ENCODE results near the gene VASN.
"Not testable (repeated sequence)": the region's sequence is repeated elsewhere in the genome, so short reads cannot be mapped to it uniquely, and the experiment has no call there.

Gene VASN

DNA sequence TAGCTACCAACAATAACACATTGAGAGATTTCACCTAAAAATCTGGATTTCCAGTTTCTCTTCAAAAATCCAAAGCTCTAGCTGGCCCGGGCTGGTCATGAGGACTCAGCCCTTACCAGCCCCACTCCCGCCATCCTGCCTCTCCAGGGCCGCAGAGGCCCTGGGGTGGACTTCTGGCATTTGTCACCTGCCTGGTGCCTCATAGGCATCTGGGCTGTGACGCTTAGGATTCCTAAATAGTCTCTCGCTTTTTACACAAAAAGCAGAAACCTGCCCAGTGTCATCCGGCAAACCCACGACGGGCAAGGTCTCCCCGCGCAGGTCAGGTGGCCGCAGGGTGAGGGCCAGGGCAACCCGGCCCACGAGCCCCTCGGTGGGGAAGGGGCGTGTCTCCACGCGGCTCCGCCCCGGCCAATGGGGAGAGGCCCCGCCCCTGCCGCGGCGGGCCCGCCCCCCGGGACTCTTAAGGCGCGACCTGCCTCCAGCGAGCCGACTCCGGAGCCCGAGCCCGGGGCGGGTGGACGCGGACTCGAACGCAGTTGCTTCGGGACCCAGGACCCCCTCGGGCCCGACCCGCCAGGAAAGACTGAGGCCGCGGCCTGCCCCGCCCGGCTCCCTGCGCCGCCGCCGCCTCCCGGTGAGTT lies at the start of gene VASN:
TSS of gene VASN (plus strand) at position 492 of the 644 bp plus-strand sequence. CDS start 9,030 bp downstream, outside the sequence.
- peak; percentile 78 for DNase-seq

- DNase-seq, result no peak
These were observed 49.3 kb upstream of the VASN start for GRCh38 chr16:4322121-4323052.

GRCh38 chr16:4323071-4323844 lies 48.4 kb upstream of the VASN start:
- peak; percentile 46 for DNase-seq

- peak; percentile 74 for DNase-seq
These were observed 47.7 kb upstream of the VASN start for GRCh38 chr16:4323845-4324488.

- no peak for DNase-seq
These were observed 47.0 kb upstream of the VASN start for GRCh38 chr16:4324492-4325252.

DNA sequence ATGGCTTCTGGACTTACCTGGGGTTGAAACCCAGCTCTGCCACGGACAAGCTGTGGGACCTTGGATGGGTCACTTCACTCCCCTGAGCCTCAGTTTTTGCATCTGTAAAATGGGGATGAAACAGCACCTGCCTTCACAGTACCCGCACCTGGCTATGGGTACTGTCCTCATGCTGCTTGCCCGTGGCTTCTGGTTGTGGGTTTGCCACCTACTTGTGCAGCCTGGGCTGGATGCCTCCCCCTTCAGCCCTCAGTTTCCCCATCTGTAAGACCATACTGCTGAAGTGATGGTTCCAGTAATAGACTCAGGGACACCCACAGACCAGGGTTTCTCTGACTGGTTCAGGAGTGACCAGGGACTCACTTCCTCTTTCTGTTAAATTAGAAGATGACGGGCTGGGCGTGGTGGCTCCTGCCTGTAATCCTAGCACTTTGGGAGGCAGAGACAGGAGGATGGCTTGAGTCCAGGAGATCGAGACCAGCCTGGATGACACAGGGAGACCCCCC lies 46.3 kb upstream of the VASN start:
- no peak for DNase-seq

GRCh38 chr16:4327386-4328045 lies 44.1 kb upstream of the VASN start:
- DNase-seq, result no peak

DNA sequence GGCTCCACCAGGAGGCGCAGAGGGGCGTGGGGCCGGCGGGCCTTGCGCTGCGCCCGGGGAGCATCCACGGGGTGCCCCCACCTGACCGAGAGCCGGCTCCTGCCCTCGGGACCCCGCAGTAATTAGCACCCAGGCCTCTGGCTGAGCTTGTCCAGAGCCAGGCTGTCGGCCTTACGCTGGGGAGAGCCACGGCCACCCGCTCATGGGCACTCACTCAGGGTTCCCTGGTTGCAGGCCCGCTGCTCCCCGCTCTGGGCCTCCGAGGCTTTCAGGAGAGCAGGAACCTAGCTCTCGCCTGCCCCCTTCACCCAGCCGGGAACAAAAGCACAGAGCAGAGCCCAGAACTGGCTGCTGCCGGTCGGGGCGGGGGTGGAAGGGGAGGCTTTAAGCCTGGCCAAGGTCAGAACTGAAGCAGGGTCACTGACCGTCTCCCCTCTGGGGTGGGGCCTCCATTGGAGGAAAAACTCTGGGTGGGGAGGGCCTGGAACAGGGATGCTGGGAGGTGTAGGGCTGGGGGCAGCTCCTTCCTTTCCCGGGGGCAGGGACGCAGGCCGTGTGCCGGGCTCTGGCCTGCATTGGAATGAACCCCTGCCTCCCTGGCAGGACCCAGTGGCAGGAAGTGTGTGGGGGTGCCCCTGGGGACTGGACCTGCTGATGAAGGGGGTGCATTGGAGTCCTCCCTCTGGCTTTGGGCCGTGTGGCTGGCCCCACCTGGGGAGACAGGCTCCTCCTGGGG lies 43.4 kb upstream of the VASN start:
- DNase-seq, result no peak

DNA sequence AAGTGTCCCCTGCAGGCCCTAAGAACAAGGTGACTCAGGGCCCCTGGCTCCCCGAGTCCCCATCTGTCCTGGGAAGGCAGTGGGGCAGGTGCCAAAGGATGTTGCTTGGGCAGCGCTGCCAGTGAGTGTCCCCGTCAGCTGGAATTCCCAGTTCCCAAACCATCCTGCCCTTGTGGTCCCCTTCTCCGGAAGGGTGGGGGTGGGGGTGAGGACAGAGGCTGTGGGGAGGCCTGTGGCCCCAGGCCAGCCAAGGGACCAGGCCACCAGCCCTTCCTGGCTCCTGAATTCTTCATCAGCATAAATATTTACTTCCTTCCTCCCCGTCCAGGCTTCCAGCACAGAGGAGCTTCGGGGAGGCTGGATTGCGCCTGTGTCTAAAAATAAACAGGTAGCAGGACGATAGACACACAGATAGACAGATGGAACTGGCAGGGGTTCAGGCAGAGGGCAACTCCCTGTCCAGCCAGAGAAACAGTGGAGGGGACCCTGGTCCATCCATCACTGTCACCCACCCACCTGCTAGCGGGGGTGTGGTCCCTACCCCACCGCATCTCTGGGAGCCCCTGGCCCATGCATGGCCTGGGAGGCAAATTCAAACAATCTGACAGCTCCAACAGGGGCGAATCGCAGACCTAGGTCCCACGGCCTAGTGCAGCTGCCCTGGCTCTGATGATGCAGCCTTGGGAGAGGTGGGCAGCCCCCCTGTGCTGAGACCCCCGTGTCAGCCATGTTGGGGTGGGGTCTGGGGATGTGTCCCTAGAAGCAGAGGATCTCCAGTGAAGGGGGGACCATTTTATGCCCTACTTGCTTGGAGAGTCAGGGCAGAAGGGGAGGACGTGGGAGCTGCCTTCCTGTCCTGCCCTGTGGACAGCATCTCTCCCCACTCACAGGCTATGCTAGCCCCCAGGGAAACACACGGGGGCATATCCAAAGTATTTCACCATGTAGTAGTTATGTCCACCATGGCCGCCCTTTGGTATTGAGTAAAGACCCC lies 42.6 kb upstream of the VASN start:
- DNase-seq, result no peak

- peak; percentile 31 for DNase-seq
These were observed 41.3 kb upstream of the VASN start for GRCh38 chr16:4330277-4330874.

- no peak for DNase-seq
These were observed 39.6 kb upstream of the VASN start for GRCh38 chr16:4332083-4332482.

GRCh38 chr16:4332623-4333307 lies 38.9 kb upstream of the VASN start:
- DNase-seq, result no peak

GRCh38 chr16:4333308-4333638 lies 38.4 kb upstream of the VASN start:
- DNase-seq, result no peak

DNA sequence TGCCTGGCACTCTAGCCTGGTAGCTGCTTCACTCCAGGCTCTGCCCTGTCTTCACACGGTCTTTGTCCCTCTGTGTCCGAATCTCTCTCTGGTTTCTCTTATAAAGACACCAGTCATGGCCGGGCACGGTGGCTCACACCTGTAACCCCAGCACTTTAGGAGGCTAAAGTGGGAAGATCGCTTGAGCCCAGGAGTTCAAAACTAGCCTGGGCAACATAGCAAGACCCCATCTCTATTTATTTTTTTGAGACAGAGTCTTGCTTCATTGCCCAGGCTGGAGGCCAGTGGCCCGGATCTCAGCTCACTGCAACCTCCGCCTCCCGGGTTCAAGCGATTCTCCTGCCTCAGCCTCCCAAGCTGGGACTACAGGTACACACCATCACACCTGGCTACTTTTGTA lies 37.9 kb upstream of the VASN start:
- not testable (repeated sequence) for DNase-seq

- no peak for DNase-seq
These were observed 36.7 kb upstream of the VASN start for GRCh38 chr16:4334724-4335495.

GRCh38 chr16:4336701-4337539 lies 34.7 kb upstream of the VASN start:
- DNase-seq, result no peak

All from NCI-H226 (cell line).